WTC11 (cell line): ENCODE data around the gene RPTOR. TPM values are rescaled to one million over a fixed set of nuclear protein-coding genes. Genes with fewer than 3 reads are reported as not detected.

Source experiments
- ATAC-seq: fragments of 200-7000 bp; cut with Tn5 transposase; 2 replicates; pipeline ENCODE4 v1.10.0; 2021; ENCODE audit warnings: mild to moderate bottlenecking, moderate library complexity
- CTCF ChIA-PET: fragments of 300-600 bp; sonication (Branson Sonifier 250); formaldehyde crosslinking; loops from one replicate; lab custom pipeline; 2021; ENCODE audit warnings: antibody characterized with exemption; lab: Charles Lee
- POLR2A ChIA-PET: fragments of 350-600 bp; sonication (Branson Sonifier 250); formaldehyde crosslinking; loops from one replicate; lab custom pipeline; 2021; ENCODE audit warnings: antibody characterized with exemption; lab: Charles Lee
- DNase-seq: peaks from one replicate; pipeline ENCODE4 v3.0.0; 2021; ENCODE audit warnings: low spot score
- H3K27ac Mint-ChIP-seq: 2 replicates; pipeline ENCODE4 v1.8.0; 2021; ENCODE audit warnings: mixed read lengths
- H3K27me3 Mint-ChIP-seq: 2 replicates; pipeline ENCODE4 v1.8.0; 2021; ENCODE audit warnings: low read depth, mild to moderate bottlenecking, moderate library complexity, mixed read lengths
- H3K36me3 Mint-ChIP-seq: 2 replicates; pipeline ENCODE4 v1.8.0; 2021; ENCODE audit warnings: mixed read lengths
- H3K4me1 Mint-ChIP-seq: 2 replicates; pipeline ENCODE4 v1.8.0; 2022; ENCODE audit warnings: mixed read lengths
- H3K4me3 Mint-ChIP-seq: 2 replicates; pipeline ENCODE4 v1.8.0; 2021; ENCODE audit warnings: mild to moderate bottlenecking, moderate library complexity, mixed read lengths
- H3K9me3 Mint-ChIP-seq: 2 replicates; pipeline ENCODE4 v1.8.0; 2021; ENCODE audit warnings: mixed read lengths
- ARID4B ChIP-seq: sonication (generic); formaldehyde crosslinking; IDR thresholded peaks from 2 replicates; pipeline ENCODE4 v1.8.0; 2023; ENCODE audit warnings: missing genetic modification reagents, mild to moderate bottlenecking, borderline replicate concordance
- ATF1 ChIP-seq: sonication (generic); formaldehyde crosslinking; IDR thresholded peaks from 2 replicates; pipeline ENCODE4 v1.8.1; 2023; ENCODE audit warnings: mild to moderate bottlenecking, moderate library complexity, missing genetic modification reagents
- CREB1 ChIP-seq: sonication (generic); formaldehyde crosslinking; IDR thresholded peaks from 2 replicates; pipeline ENCODE4 v1.8.0; 2023; ENCODE audit warnings: mild to moderate bottlenecking, missing genetic modification reagents
- ETV6 ChIP-seq: sonication (generic); formaldehyde crosslinking; IDR thresholded peaks from 2 replicates; pipeline ENCODE4 v1.8.1; 2022; ENCODE audit warnings: mild to moderate bottlenecking, missing genetic modification reagents
- FOXJ3 ChIP-seq: sonication (generic); formaldehyde crosslinking; IDR thresholded peaks from 2 replicates; pipeline ENCODE4 v1.9.0; 2021; ENCODE audit warnings: missing genetic modification reagents, mild to moderate bottlenecking, borderline replicate concordance
- HMGA2 ChIP-seq: fragments of 250-450 bp; sonication (Bioruptor Pico); IDR thresholded peaks from 2 replicates; pipeline ENCODE4 v1.4.0; 2021; ENCODE audit warnings: mild to moderate bottlenecking, moderate library complexity
- IRF1 ChIP-seq: sonication (generic); formaldehyde crosslinking; IDR thresholded peaks from 2 replicates; pipeline ENCODE4 v1.8.0; 2023; ENCODE audit warnings: missing genetic modification reagents
- MLX ChIP-seq: sonication (generic); formaldehyde crosslinking; IDR thresholded peaks from 2 replicates; pipeline ENCODE4 v1.8.1; 2023; ENCODE audit warnings: mild to moderate bottlenecking, missing genetic modification reagents, moderate library complexity
- MXD4 ChIP-seq: fragments of 250-450 bp; sonication (Bioruptor Pico); IDR thresholded peaks from 2 replicates; pipeline ENCODE4 v1.8.0; 2021; ENCODE audit warnings: mild to moderate bottlenecking, moderate library complexity, borderline replicate concordance
- NFATC4 ChIP-seq: fragments of 250-450 bp; sonication (Bioruptor Pico); IDR thresholded peaks from 2 replicates; pipeline ENCODE4 v1.9.0; 2021; ENCODE audit warnings: mild to moderate bottlenecking
- SMAD3 ChIP-seq: sonication (generic); formaldehyde crosslinking; IDR thresholded peaks from 2 replicates; pipeline ENCODE4 v1.8.0; 2022; ENCODE audit warnings: missing genetic modification reagents, mild to moderate bottlenecking, borderline replicate concordance
- TEAD4 ChIP-seq: sonication (generic); formaldehyde crosslinking; IDR thresholded peaks from 2 replicates; pipeline ENCODE4 v1.8.0; 2022; ENCODE audit warnings: mild to moderate bottlenecking, missing genetic modification reagents
- USF2 ChIP-seq: sonication (generic); formaldehyde crosslinking; IDR thresholded peaks from 2 replicates; pipeline ENCODE4 v1.8.1; 2023; ENCODE audit warnings: mild to moderate bottlenecking, missing genetic modification reagents, moderate library complexity
- ZNF219 ChIP-seq: sonication (generic); formaldehyde crosslinking; IDR thresholded peaks from 2 replicates; pipeline ENCODE4 v1.8.0; 2023; ENCODE audit warnings: missing genetic modification reagents, mild to moderate bottlenecking, borderline replicate concordance
- ZNF263 ChIP-seq: sonication (generic); formaldehyde crosslinking; IDR thresholded peaks from 2 replicates; pipeline ENCODE4 v1.8.1; 2022; ENCODE audit warnings: low read depth, mild to moderate bottlenecking, moderate library complexity, missing genetic modification reagents
- ZNF416 ChIP-seq: fragments of 250-450 bp; sonication (Bioruptor Pico); IDR thresholded peaks from 2 replicates; pipeline ENCODE4 v1.9.0; 2021; ENCODE audit warnings: mild to moderate bottlenecking, inconsistent platforms
- ZNF423 ChIP-seq: fragments of 250-450 bp; sonication (Bioruptor Pico); IDR thresholded peaks from 2 replicates; pipeline ENCODE4 v2.1.2; 2022; ENCODE audit warnings: mild to moderate bottlenecking, moderate library complexity
- ZNF512 ChIP-seq: sonication (generic); formaldehyde crosslinking; IDR thresholded peaks from 2 replicates; pipeline ENCODE4 v1.8.1; 2022; ENCODE audit warnings: missing genetic modification reagents, borderline replicate concordance
- total RNA-seq: library from RNA; stranded (reverse); gene quantifications from 3 replicates; pipeline ENCODE4 v1.2.3, GENCODE V29; 2021

RPTOR gene
- total RNA-seq, 1 experiment from 2014 or later = 41.0 TPM

- Mint-ChIP-seq H3K27ac (peak overlapping the region; percentile 25; the same call in 1 of the 2 replicates), H3K9me3 (peaks cover 7% of the 10 kb centered on the region), H3K4me1 (peaks cover 20% of the 10 kb centered on the region), H3K4me3 (no peak overlapping the region), H3K36me3 (peaks cover 7% of the 10 kb centered on the region), H3K27me3 (no peaks in the 10 kb centered on the region)
- ATAC-seq = no peak
- no peak for DNase-seq
- CTCF ChIA-PET = interaction anchor here (0.7 to 1.2 kb wide), 3 partner anchors 105 to 294 kb away, joined by 3 to 4 read pairs (median 3); no protein-coding TSS in a partner anchor
- TF ChIP-seq HMGA2 = no peak
- TF ChIP-seq ZNF219 (CRISPR knock-in tag) = no peak
- TF ChIP-seq IRF1 (CRISPR knock-in tag) = no peak
- TF ChIP-seq NFATC4 (CRISPR knock-in tag) = no peak
- TF ChIP-seq TEAD4 (CRISPR knock-in tag) = no peak
- TF ChIP-seq ZNF423 (CRISPR knock-in tag) = no peak
- TF ChIP-seq CREB1 = no peak
- no peak for TF ChIP-seq MXD4
- no peak for TF ChIP-seq ETV6
- TF ChIP-seq USF2 (CRISPR knock-in tag) = no peak
- TF ChIP-seq ZNF416 (CRISPR knock-in tag) = no peak
- POLR2A ChIA-PET = no interaction called here
Observed at GRCh38 chr17:80605326-80606066, 60.9 kb downstream of the RPTOR start.

- peaks cover 10% of the 10 kb centered on the region for H3K4me1 Mint-ChIP-seq
- ChIA-PET POLR2A (no interaction called here), CTCF (interaction anchor here (1.5 kb wide), 1 partner anchor 42 kb away, joined by 3 read pairs; no protein-coding TSS in a partner anchor)
- DNase-seq (no peak), ATAC-seq (no peak)
- H3K27ac Mint-ChIP-seq = no peak overlapping the region
- no peak overlapping the region for H3K4me3 Mint-ChIP-seq
- no peaks in the 10 kb centered on the region for H3K27me3 Mint-ChIP-seq
- TF ChIP-seq FOXJ3 (CRISPR knock-in tag) (no peak), ZNF263 (CRISPR knock-in tag) (no peak), ZNF512 (CRISPR knock-in tag) (no peak), ATF1 (CRISPR knock-in tag) (no peak), MLX (no peak), SMAD3 (no peak), ARID4B (CRISPR knock-in tag) (no peak)
- no peaks in the 10 kb centered on the region for H3K36me3 Mint-ChIP-seq
- no peaks in the 10 kb centered on the region for H3K9me3 Mint-ChIP-seq
Observed at GRCh38 chr17:80608326-80608725, 63.7 kb downstream of the RPTOR start.
